Activated CD4-positive, alpha-beta memory T cell treated with anti-CD3 and anti-CD28 coated beads for 36 hours (primary cell): ENCODE results near the gene LIMS1. TPM values are rescaled to one million over a fixed set of nuclear protein-coding genes. Genes with fewer than 3 reads are reported as not detected.
"Not testable (repeated sequence)": the region's sequence is repeated elsewhere in the genome, so short reads cannot be mapped to it uniquely, and the experiment has no call there.

Source experiments
- CTCF ChIA-PET: fragments of 350-600 bp; sonication (Branson Sonifier 250); formaldehyde crosslinking; loops from one replicate; lab custom pipeline; 2021; ENCODE audit warnings: antibody characterized with exemption, inconsistent platforms; lab: Charles Lee
- POLR2A ChIA-PET: fragments of 350-600 bp; sonication (Branson Sonifier 250); formaldehyde crosslinking; loops from one replicate; lab custom pipeline; 2021; ENCODE audit warnings: antibody characterized with exemption; lab: Charles Lee
- DNase-seq: peaks from one replicate; pipeline ENCODE4 v3.0.0-alpha.2; 2020
- H3K27ac Mint-ChIP-seq: one replicate; pipeline ENCODE4 v1.8.0; 2021; ENCODE audit warnings: mixed read lengths
- H3K27me3 Mint-ChIP-seq: one replicate; pipeline ENCODE4 v1.8.0; 2021; ENCODE audit warnings: mixed read lengths
- H3K36me3 Mint-ChIP-seq: one replicate; pipeline ENCODE4 v1.8.0; 2021; ENCODE audit warnings: mixed read lengths
- H3K4me1 Mint-ChIP-seq: one replicate; pipeline ENCODE4 v1.8.0; 2021; ENCODE audit warnings: low read depth, mixed read lengths
- H3K4me3 Mint-ChIP-seq: one replicate; pipeline ENCODE4 v1.8.0; 2021; ENCODE audit warnings: mild to moderate bottlenecking, mixed read lengths
- H3K9me3 Mint-ChIP-seq: one replicate; pipeline ENCODE4 v1.8.0; 2021; ENCODE audit warnings: mixed read lengths
- intact Hi-C: fragments of 100-400 bp; cut with micrococcal nuclease; formaldehyde crosslinking; loops from one replicate; pipeline ENCODE4 v1.15.1; 2023
- total RNA-seq, 2 experiments: library from RNA; stranded (reverse); gene quantifications; one replicate each; pipeline ENCODE4 v1.2.3, GENCODE V29; 2021

Gene LIMS1, protein sequence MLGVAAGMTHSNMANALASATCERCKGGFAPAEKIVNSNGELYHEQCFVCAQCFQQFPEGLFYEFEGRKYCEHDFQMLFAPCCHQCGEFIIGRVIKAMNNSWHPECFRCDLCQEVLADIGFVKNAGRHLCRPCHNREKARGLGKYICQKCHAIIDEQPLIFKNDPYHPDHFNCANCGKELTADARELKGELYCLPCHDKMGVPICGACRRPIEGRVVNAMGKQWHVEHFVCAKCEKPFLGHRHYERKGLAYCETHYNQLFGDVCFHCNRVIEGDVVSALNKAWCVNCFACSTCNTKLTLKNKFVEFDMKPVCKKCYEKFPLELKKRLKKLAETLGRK
- 100 to 1,000 TPM; 102 to 104 TPM for total RNA-seq

DNA sequence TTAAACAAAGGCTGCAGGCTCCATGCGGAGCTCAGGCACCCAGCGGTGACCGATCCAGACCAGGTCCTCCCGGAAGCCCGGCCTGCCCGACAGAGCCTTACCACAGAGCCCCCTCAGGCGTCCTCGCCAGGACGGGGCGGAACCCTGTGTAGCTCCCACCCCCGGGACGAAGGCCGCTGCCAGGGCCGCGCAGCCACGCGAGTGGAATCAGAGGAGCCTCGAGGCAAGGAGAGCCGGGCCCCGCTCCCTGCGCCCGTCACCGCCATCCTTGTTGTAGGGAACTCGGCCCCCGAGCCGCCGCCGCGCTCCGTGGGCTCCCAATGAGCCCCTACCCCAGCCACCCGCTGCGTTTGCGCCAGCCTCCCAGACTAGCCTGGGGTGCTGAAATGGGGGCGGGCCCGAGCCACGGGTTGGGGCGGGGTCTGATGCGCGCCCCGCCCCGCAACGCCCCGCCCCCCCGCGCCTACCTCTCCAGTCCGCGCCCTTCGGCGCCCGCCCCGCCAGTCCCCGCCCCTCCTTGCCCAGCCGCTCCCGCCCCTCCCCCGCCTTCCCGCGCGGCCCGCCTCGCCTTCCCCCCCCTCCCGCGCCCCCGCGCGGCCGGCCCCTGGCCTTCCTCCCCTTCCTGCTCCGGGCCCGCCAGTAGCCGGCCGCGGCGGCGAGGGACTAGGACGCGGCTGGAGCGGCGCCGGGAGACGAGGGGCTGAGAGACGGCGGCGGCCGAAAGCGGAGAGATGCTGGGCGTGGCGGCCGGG lies at the start of gene LIMS1:
TSS of gene LIMS1 (plus strand) at position 639 of the 752 bp plus-strand sequence. CDS start at position 732, 93 bp downstream.
- CTCF ChIA-PET: interaction anchor here (0.7 to 1.2 kb wide), 3 partner anchors 51 to 187 kb away, joined by 3 to 4 read pairs (median 3); no protein-coding TSS in a partner anchor
- H3K36me3 Mint-ChIP-seq: peaks cover 5% of the 10 kb centered on the region
- H3K27ac Mint-ChIP-seq: peak within 1 kb of the TSS; percentile 91
- DNase-seq: peak; percentile 92
- intact Hi-C loops: loop anchor here (1.0 to 5.0 kb wide), 4 partner anchors 42 to 185 kb away; partner anchors contain the start of genes GCC2 and RANBP2
- peak within 1 kb of the TSS; percentile 95 for H3K4me3 Mint-ChIP-seq
- no peaks in the 10 kb centered on the region for H3K9me3 Mint-ChIP-seq
- POLR2A ChIA-PET: interaction anchor here (1.0 to 2.6 kb wide), 5 partner anchors 8 to 87 kb away, joined by 3 to 19 read pairs (median 3); partner anchors contain the start of gene GCC2
- H3K27me3 Mint-ChIP-seq: no peaks in the 10 kb centered on the region
- H3K4me1 Mint-ChIP-seq: peaks cover 37% of the 10 kb centered on the region

DNA sequence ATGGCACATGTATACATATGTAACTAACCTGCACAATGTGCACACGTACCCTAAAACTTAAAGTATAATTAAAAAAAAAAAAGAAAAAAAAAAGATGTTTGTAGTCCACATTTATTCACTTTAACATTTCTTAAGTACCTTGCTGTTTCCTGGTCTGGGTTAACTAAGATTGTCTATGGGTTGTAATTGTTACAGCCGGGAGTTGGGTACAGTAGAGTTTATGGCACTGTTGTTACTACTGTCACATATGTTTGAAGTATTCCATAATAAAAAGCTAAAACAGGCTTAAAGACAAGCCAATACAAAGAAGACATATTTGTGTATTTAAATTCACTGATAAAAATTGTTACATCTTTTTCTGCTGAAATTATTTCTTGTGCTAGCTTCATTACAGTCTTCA lies 49.0 kb upstream of the LIMS1 start:
- H3K27ac Mint-ChIP-seq: no peak overlapping the region
- CTCF ChIA-PET: no interaction called here
- H3K4me3 Mint-ChIP-seq: no peak overlapping the region
- POLR2A ChIA-PET: no interaction called here
- no peak for DNase-seq
- peaks cover 3% of the 10 kb centered on the region for H3K4me1 Mint-ChIP-seq
- H3K27me3 Mint-ChIP-seq: no peaks in the 10 kb centered on the region
- no peaks in the 10 kb centered on the region for H3K9me3 Mint-ChIP-seq
- peaks cover 46% of the 10 kb centered on the region for H3K36me3 Mint-ChIP-seq
- intact Hi-C loops: no loop called here

DNA sequence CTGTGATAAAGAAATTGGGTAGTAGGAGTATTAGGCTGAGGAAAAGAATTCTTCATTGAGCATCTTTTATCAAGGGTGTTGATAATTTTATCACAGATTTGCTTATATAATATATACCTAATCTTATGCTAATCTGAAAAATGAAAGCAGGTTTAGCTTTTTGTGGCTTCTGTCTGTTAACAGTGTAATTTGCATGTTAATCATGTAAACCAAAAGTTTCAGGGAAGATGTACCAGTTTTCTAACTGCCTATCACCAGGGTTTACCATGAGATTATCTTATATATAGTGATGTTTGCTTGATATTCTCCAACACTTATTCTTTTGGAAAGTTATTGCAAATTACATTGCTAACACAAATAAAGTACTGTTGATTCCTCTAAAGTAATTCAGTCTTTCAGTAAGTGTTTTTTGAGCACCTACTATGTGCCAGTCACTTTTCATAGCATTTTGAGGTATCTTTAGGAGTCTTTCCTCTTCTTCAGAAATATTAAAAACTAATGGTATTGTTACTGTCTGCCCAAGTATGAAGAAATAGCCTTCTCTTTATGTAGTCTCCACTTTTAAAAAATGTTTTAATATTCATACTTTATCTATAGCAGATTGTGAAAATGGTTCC lies 43.7 kb upstream of the LIMS1 start:
- no peak overlapping the region for H3K27ac Mint-ChIP-seq
- CTCF ChIA-PET: interaction anchor here (1.0 kb wide), 1 partner anchor 146 kb away, joined by 3 read pairs; no protein-coding TSS in a partner anchor

DNA sequence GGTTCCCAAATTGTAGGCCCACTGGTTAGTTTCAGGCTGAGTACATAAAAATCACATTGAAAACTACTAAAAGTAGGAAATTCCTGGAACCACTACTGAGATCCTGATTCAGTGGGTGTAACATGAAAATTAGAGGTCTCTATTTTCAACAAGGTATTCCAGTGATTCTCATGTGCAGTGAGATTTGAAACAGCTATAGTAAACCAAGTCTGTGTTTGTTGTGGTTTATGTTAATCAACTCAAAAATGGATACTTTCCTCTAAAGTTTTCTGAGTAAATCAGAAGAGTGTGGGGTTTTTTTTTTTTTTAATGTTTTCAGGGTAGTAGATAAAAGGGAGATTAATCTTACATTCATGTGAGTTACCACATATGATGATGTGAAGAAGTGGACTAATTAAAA lies 42.4 kb upstream of the LIMS1 start:
- Mint-ChIP-seq H3K4me1 (peaks cover 17% of the 10 kb centered on the region), H3K9me3 (no peaks in the 10 kb centered on the region), H3K27ac (peak overlapping the region; percentile 68), H3K4me3 (no peak overlapping the region), H3K36me3 (peaks cover 31% of the 10 kb centered on the region), H3K27me3 (no peaks in the 10 kb centered on the region)
- DNase-seq: no peak
- ChIA-PET POLR2A (no interaction called here), CTCF (interaction anchor here (0.9 to 1.3 kb wide), 2 partner anchors 92 to 145 kb away, joined by 3 to 4 read pairs; no protein-coding TSS in a partner anchor)
- intact Hi-C loops: loop anchor here (5.0 kb wide), 3 partner anchors 40 to 90 kb away; partner anchors contain the start of gene LIMS1

More for the DNA sequence above, 43.7 kb upstream of the LIMS1 start:
- Mint-ChIP-seq H3K36me3 (peaks cover 31% of the 10 kb centered on the region), H3K27me3 (no peaks in the 10 kb centered on the region), H3K4me1 (peaks cover 17% of the 10 kb centered on the region), H3K9me3 (no peaks in the 10 kb centered on the region), H3K4me3 (no peak overlapping the region)
- no peak for DNase-seq
- intact Hi-C loops: loop anchor here (5.0 kb wide), 3 partner anchors 38 to 92 kb away; partner anchors contain the start of gene LIMS1
- POLR2A ChIA-PET: no interaction called here

DNA sequence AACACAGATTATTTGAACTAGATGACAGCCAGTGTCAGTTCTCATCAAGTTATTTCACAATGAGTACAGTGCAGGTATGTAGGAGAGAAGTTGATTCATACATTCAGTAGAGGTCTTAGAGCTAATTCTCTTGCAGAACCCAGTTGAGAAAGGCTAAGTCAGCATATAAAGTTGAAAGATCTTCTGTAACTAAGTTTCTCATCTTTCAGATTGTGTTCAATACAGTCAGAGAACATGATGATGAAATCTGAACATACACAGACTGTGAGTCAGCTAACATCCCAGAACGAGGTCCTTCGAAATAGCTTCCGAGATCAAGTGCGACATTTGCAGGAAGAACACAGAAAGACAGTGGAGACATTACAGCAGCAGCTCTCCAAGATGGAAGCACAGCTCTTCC lies 41.9 kb upstream of the LIMS1 start:
- ChIA-PET CTCF (interaction anchor here (0.9 to 1.3 kb wide), 2 partner anchors 92 to 144 kb away, joined by 3 to 4 read pairs; no protein-coding TSS in a partner anchor), POLR2A (interaction anchor here (1.0 kb wide), 1 partner anchor 41 kb away, joined by 3 read pairs; no protein-coding TSS in a partner anchor)
- peaks cover 17% of the 10 kb centered on the region for H3K4me1 Mint-ChIP-seq
- peak overlapping the region; percentile 68 for H3K27ac Mint-ChIP-seq
- H3K9me3 Mint-ChIP-seq: no peaks in the 10 kb centered on the region
- no peak overlapping the region for H3K4me3 Mint-ChIP-seq
- DNase-seq: no peak
- H3K27me3 Mint-ChIP-seq: no peaks in the 10 kb centered on the region
- intact Hi-C loops: loop anchor here (5.0 kb wide), 3 partner anchors 40 to 90 kb away; partner anchors contain the start of gene LIMS1
- H3K36me3 Mint-ChIP-seq: peaks cover 31% of the 10 kb centered on the region

DNA sequence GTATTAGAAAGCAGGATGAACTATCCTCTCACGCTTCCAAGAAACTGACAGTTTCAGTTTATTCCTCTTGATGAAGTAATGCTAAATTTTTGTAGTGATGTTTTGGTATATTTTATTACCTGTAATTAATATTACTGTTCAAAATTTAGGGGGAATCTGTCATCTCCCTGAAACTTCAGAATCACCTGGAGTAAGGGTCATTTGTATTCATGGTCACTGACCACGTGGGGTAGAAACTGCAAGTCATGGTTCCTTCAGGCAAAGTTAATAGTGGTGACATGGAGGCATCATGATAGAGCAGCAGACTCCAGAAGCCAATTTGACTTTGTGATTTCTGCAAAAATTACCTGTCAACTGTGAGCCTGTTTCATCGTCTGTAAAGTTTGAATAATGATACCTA lies 38.1 kb upstream of the LIMS1 start:
- H3K4me3 Mint-ChIP-seq, H3K9me3 Mint-ChIP-seq, H3K27me3 Mint-ChIP-seq, POLR2A ChIA-PET, CTCF ChIA-PET, H3K27ac Mint-ChIP-seq, intact Hi-C loops, DNase-seq: not testable (repeated sequence)
- Mint-ChIP-seq H3K4me1 (peaks cover 12% of the 10 kb centered on the region), H3K36me3 (peaks cover 23% of the 10 kb centered on the region)

DNA sequence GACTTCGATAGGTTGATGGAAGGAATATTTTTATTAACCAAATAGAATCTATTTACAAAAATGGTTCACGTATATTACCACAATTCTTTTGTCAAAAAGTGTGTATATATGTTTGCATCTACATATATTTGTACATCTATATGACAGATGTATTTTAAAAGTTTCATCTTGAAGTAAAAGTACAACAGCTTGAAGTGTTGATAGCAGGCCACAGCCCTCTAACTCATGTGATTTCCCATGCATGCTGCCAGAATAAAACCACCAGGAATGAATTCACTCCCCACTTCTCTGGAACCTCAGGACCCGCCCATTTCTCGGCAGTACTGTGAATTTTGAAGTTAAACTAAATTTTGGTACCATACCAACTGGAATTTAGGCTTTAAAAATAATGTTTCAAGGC lies 26.6 kb upstream of the LIMS1 start:
- H3K4me3 Mint-ChIP-seq, H3K27ac Mint-ChIP-seq, H3K4me1 Mint-ChIP-seq, H3K27me3 Mint-ChIP-seq, POLR2A ChIA-PET, CTCF ChIA-PET, DNase-seq, H3K9me3 Mint-ChIP-seq, intact Hi-C loops: not testable (repeated sequence)
- peaks cover 16% of the 10 kb centered on the region for H3K36me3 Mint-ChIP-seq

DNA sequence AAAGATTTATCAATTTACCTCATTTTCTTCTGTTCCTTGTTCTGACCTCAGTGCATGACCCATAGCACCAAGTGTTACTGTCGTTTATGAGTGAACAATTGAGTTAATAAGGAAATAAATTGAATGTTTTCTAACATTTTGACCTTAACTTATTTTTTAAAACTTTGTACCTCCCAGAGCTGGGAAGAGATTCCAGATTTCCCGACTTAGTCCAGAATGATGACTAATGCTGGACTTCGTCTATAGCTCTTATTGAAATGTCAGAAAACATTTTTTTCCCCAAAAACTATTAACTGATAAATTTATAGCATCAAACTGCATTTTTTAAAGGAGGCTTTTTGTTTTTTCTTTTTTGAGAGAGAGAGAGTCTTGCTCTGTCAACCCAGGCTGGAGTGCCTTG lies 21.8 kb upstream of the LIMS1 start:
- H3K4me1 Mint-ChIP-seq, H3K27me3 Mint-ChIP-seq, H3K4me3 Mint-ChIP-seq, H3K36me3 Mint-ChIP-seq, H3K9me3 Mint-ChIP-seq, H3K27ac Mint-ChIP-seq, intact Hi-C loops, POLR2A ChIA-PET, DNase-seq, CTCF ChIA-PET: not testable (repeated sequence)

DNA sequence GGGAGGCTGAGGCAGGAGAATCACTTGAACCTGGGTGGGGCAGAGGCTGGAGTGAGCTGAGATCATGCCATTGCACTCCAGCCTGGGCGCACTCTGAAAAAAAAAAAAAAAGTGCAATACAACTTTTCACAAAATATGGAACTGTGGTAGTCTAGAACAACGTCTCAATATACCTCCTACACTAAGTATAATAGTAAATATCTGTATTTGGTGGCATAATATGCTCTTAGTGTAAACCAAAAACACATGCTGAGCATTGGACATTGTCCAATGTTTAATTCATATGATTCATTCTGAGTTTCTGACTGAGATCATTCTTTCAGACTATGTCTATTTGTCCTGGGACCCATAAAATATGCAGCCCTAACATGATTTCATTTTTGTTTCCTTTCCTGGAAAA lies 19.8 kb upstream of the LIMS1 start:
- not testable (repeated sequence) for H3K27me3 Mint-ChIP-seq

DNA sequence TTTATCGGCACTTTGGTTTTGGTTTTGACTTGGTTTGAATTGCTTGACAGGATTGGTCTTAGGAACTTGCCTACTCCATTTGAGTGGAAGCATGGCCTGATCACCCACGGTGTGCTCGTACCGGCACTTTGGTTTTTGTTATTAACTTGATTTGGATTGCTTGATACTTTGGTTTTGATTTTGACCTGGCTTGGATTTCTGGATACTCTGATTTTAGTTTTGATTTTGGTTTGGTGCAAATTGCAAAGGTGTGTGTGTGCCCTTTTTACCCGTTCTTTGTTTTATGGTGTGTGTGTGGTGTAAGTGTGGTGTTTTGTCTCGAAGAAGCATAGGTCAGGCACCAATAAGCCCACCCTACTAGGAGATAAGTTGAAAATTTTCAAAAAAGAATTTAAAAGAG lies 9.6 kb upstream of the LIMS1 start:
- H3K4me3 Mint-ChIP-seq, H3K36me3 Mint-ChIP-seq, POLR2A ChIA-PET, intact Hi-C loops, DNase-seq, H3K27ac Mint-ChIP-seq, H3K4me1 Mint-ChIP-seq, H3K9me3 Mint-ChIP-seq, CTCF ChIA-PET, H3K27me3 Mint-ChIP-seq: not testable (repeated sequence)

More for the DNA sequence above, 19.8 kb upstream of the LIMS1 start:
- H3K4me3 Mint-ChIP-seq, H3K36me3 Mint-ChIP-seq, DNase-seq, intact Hi-C loops, H3K4me1 Mint-ChIP-seq, POLR2A ChIA-PET, H3K27ac Mint-ChIP-seq, CTCF ChIA-PET: not testable (repeated sequence)
- H3K9me3 Mint-ChIP-seq: peaks cover 12% of the 10 kb centered on the region

DNA sequence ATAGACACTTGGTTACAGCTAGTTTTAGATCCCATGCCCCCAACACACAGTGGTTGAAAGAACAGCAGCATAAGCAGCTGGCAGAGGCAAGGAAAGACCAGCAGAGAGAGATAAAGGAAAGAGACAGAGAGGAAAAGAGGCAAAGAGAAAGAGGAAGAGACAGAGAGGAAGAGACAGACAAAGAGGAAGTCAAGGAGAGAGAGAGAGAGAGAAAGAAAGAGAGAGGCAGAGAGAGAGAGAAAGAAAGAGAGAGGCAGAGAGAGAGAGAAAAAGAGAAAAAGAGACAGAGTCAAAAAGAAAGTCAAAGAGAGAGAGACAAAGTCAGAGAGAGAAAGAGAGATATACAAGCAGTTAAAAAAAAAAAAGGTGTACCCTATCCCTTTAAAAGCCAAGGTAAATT lies 9.0 kb upstream of the LIMS1 start:
- DNase-seq, CTCF ChIA-PET, H3K27me3 Mint-ChIP-seq, H3K36me3 Mint-ChIP-seq, H3K9me3 Mint-ChIP-seq, intact Hi-C loops, H3K27ac Mint-ChIP-seq, POLR2A ChIA-PET, H3K4me3 Mint-ChIP-seq, H3K4me1 Mint-ChIP-seq: not testable (repeated sequence)
